Gastroesophageal sphincter (tissue), 3 donors: ENCODE results near the gene CABP5.

ENCODE experiments used
- CTCF ChIP-seq, 4 experiments: fragments of 200-600 bp in 2 of 4; fragments of 450-650 bp in 2 of 4; sonication (generic) in 1 of 4; IDR thresholded peaks; one replicate each; pipeline ENCODE4 v1.5.1; 2017 to 2019; ENCODE audit warnings: antibody characterized with exemption in 4 of 4, mild to moderate bottlenecking in 2 of 4, moderate library complexity in 2 of 4
- POLR2AphosphoS5 ChIP-seq: sonication (generic); formaldehyde crosslinking; IDR thresholded peaks from one replicate; pipeline ENCODE4 v1.6.1; 2017; ENCODE audit warnings: antibody characterized with exemption

GRCh38 chr19:47996230-47996727 is 47.6 kb downstream of the CABP5 start:
- TF ChIP-seq POLR2AphosphoS5 (no peak), CTCF (IDR thresholded peaks at IDR 0.05) (no peak)
